HFF-Myc (cell line): ENCODE results near the gene OR2J2.
"Not testable (repeated sequence)": the region's sequence is repeated elsewhere in the genome, so short reads cannot be mapped to it uniquely, and the experiment has no call there.

Source experiments
- DNase-seq: peaks from one replicate; pipeline ENCODE4 v3.0.0-alpha.2; 2011; ENCODE audit warnings: low read depth; ENCODE audit errors: extremely low read depth
- H3K4me3 ChIP-seq: replicated peaks from 2 replicates; pipeline ENCODE4 v1.5.1; 2011; ENCODE audit warnings: low read depth, mild to moderate bottlenecking, control low read depth, low read length
- CTCF ChIP-seq: IDR thresholded peaks from 2 replicates; pipeline ENCODE4 v1.5.1; 2012; ENCODE audit warnings: mild to moderate bottlenecking, low read depth, low read length, control low read depth; ENCODE audit errors: missing control alignments

The OR2J2 gene

DNA sequence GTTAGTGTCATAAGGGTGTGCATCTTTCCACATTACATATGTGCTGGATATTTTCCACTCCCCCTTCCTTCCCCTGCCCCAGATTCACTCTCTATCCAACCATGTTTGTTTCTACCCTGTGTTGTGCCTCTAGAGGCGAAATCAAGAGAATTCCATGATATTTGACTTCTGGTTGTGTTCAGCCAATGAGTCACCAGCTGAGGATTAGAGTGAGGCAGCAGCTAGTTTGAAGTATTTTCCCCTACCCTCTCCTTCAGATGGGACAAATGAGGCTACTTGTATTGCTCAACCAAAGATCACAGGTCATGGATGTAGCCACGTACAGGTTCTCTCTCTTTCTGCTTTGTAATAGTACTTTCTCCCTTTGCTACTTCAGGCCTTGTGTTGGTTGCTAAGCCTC lies 24.5 kb upstream of the OR2J2 start:
- DNase-seq = no peak
- TF ChIP-seq CTCF = no peak
- H3K4me3 ChIP-seq = no peak overlapping the region

DNA sequence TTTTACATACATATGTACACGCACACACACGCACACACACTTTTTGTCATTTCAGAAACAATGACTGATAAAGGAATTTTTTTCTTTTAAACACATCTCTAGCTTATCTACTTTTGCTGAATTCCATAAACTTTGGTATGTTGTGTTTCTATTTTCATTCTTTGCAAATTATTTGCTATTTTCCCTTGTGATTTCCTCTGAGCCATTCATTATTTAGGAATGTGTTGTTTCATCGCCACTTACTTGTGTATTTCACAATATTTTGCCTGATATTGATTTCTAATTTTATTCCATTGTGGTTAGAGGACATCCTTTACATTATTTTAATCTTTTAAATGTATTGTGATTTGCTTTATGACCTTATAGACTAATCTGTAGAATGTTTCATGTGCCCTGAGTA lies 23.6 kb upstream of the OR2J2 start:
- H3K4me3 ChIP-seq = no peak overlapping the region
- TF ChIP-seq CTCF = no peak
- no peak for DNase-seq

- H3K4me3 ChIP-seq, DNase-seq: not testable (repeated sequence)
Observed at GRCh38 chr6:29149444-29149843, 21.3 kb upstream of the OR2J2 start.

DNA sequence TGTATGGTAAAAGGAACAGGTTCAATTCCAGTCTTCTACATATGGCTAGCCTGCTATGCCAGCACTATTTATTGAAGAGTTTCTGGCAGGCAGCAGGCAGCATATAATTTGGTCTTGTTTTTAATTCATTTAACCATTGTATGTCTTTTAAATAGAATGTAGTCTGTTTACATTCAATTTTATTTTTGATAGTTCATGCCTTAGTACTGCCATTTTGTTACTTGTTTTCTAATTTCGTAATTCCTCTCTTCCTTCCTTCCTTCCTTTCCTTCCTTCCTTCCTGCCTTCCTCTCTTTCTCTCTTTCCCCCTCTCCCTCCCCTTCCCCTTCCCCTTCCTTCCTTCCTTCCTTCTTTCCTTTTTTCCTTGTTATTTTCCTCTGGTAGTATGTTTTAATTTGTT lies 17.6 kb upstream of the OR2J2 start:
- no peak overlapping the region for H3K4me3 ChIP-seq
- TF ChIP-seq CTCF = no peak
- no peak for DNase-seq

DNA sequence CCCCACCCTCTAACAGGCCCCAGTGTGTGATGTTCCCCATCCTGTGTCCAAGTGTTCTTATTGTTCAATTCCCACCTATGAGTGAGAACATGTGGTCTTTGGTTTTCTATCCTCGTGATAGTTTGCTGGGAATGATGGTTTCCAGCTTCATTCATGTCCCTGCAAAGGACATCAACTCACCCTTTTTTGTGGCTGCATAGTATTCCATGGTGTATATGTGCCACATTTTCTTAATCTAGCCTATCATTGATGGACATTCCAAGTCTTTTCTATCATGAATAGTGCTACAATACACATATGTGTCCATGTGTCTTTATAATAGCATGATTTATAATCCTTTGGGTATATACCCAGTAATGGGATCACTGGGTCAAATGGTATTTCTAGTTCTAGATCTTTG lies 15.5 kb upstream of the OR2J2 start:
- DNase-seq, H3K4me3 ChIP-seq: not testable (repeated sequence)

- H3K4me3 ChIP-seq, DNase-seq: not testable (repeated sequence)
Observed at GRCh38 chr6:29159922-29160321, 10.8 kb upstream of the OR2J2 start.

DNA sequence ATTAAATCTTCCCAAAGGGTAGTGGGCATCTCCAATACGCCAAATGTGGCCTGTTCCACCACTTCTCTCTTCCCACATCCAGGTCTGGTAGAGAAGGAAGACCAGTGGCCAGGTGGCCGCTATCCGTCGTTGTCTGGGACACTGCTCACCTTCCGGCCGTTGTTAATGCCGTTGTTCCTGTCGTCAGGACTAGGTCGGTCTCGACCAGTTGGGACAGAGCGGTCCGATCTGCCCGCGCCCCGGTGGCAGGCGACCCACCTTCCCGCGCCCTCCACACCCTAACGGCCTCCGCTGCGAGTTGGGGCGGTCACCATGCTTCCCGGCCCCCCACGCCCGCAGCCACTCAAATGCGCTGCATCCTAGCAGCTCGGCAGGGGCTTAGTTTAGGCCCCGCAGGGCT lies 5.1 kb upstream of the OR2J2 start:
- DNase-seq, H3K4me3 ChIP-seq: not testable (repeated sequence)

DNA sequence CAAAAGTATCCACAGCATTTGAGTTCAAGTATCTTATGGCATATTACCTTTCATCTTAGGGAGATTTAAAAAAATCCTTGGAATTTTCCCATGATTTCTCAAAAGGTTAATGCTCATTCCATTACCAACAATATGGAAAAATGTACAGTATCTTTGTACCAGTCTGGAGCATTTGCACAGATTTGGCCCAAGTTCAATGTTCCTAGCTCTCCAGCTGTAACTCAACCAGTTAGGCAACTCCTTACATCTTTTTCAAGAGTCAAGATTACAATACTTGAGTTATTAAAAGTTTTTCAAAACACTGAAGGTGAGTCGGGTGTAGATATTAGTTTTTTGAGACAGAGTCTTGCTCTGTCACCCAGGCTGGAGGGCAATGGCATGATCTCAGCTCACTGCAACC lies 1.0 kb downstream of the OR2J2 start:
- no peak overlapping the region for H3K4me3 ChIP-seq
- no peak for DNase-seq
- TF ChIP-seq CTCF = no peak

- no peak for TF ChIP-seq CTCF
- no peak overlapping the region for H3K4me3 ChIP-seq
Observed at GRCh38 chr6:29183594-29183993, 12.9 kb downstream of the OR2J2 start.

GRCh38 chr6:29188659-29189058 lies 18.0 kb downstream of the OR2J2 start:
- not testable (repeated sequence) for DNase-seq, H3K4me3 ChIP-seq

More at GRCh38 chr6:29183594-29183993, 12.9 kb downstream of the OR2J2 start:
- no peak for DNase-seq
